HUES48 (cell line): ENCODE measurements around the gene PHPT1.

Experiments
- H3K27ac ChIP-seq: one replicate; pipeline ENCODE4 v1.7.0; 2013; ENCODE audit warnings: low read depth, low read length, inconsistent platforms
- H3K27me3 ChIP-seq: 2 replicates; pipeline ENCODE4 v1.6.1; 2013; ENCODE audit warnings: mild to moderate bottlenecking, low read length; ENCODE audit not compliant: control insufficient read depth, insufficient read depth
- H3K36me3 ChIP-seq: 2 replicates; pipeline ENCODE4 v1.6.1; 2013; ENCODE audit warnings: low read length; ENCODE audit not compliant: control insufficient read depth, insufficient read depth
- H3K4me1 ChIP-seq: 2 replicates; pipeline ENCODE4 v1.6.1; 2013; ENCODE audit warnings: mild to moderate bottlenecking, low read length; ENCODE audit not compliant: control insufficient read depth, insufficient read depth
- H3K4me3 ChIP-seq: 2 replicates; pipeline ENCODE4 v1.5.1; 2013; ENCODE audit warnings: mild to moderate bottlenecking, low read depth, low read length
- H3K9ac ChIP-seq: 2 replicates; pipeline ENCODE4 v1.6.1; 2013; ENCODE audit warnings: mild to moderate bottlenecking, low read depth, low read length, moderate library complexity
- H3K9me3 ChIP-seq: 2 replicates; pipeline ENCODE4 v1.6.1; 2013; ENCODE audit warnings: low read length; ENCODE audit not compliant: control insufficient read depth, insufficient read depth

Gene PHPT1

GRCh38 chr9:136807281-136808074 is 41.7 kb upstream of the PHPT1 start, which contains the start of gene RABL6:
Gene RABL6 (plus strand): TSS chr9:136807948. CDS start chr9:136808197, 249 bp downstream.
- Histone ChIP-seq H3K27me3 (peaks cover 1% of the 10 kb centered on the region; the same call in 1 of the 2 replicates), H3K9me3 (no peaks in the 10 kb centered on the region), H3K4me1 (peaks cover 9% of the 10 kb centered on the region; the same call in 1 of the 2 replicates), H3K36me3 (peaks cover 26% of the 10 kb centered on the region), H3K4me3 (peak within 1 kb of the TSS; percentile 85), H3K27ac (peak within 1 kb of the TSS; percentile 89), H3K9ac (peak within 1 kb of the TSS; percentile 85)

- Histone ChIP-seq H3K27me3 (no peaks in the 10 kb centered on the region), H3K4me3 (peak overlapping the region; percentile 85), H3K27ac (peak overlapping the region; percentile 89), H3K4me1 (peaks cover 9% of the 10 kb centered on the region; the same call in 1 of the 2 replicates), H3K36me3 (peaks cover 31% of the 10 kb centered on the region), H3K9ac (peak overlapping the region; percentile 85), H3K9me3 (no peaks in the 10 kb centered on the region)
Observed at GRCh38 chr9:136808075-136808805, 41.0 kb upstream of the PHPT1 start.

- Histone ChIP-seq H3K27ac (peak overlapping the region; percentile 89), H3K4me1 (peaks cover 9% of the 10 kb centered on the region; the same call in 1 of the 2 replicates), H3K36me3 (peaks cover 31% of the 10 kb centered on the region), H3K27me3 (no peaks in the 10 kb centered on the region), H3K9me3 (no peaks in the 10 kb centered on the region), H3K4me3 (peak overlapping the region; percentile 85), H3K9ac (peak overlapping the region; percentile 85)
Observed at GRCh38 chr9:136808806-136809158, 40.4 kb upstream of the PHPT1 start.

- no peak overlapping the region for H3K4me3 ChIP-seq
- H3K27me3 ChIP-seq = no peaks in the 10 kb centered on the region
- no peak overlapping the region for H3K27ac ChIP-seq
- H3K4me1 ChIP-seq = peaks cover 4% of the 10 kb centered on the region; the same call in 1 of the 2 replicates
- peaks cover 39% of the 10 kb centered on the region for H3K36me3 ChIP-seq
- no peak overlapping the region for H3K9ac ChIP-seq
- no peaks in the 10 kb centered on the region for H3K9me3 ChIP-seq
Observed at GRCh38 chr9:136814725-136815421, 34.3 kb upstream of the PHPT1 start.

- Histone ChIP-seq H3K9ac (no peak overlapping the region), H3K4me1 (no peaks in the 10 kb centered on the region), H3K27ac (no peak overlapping the region), H3K36me3 (peaks cover 35% of the 10 kb centered on the region), H3K4me3 (no peak overlapping the region), H3K27me3 (no peaks in the 10 kb centered on the region), H3K9me3 (no peaks in the 10 kb centered on the region)
Observed at GRCh38 chr9:136815422-136815782, 33.8 kb upstream of the PHPT1 start.

- Histone ChIP-seq H3K36me3 (peaks cover 28% of the 10 kb centered on the region), H3K27me3 (no peaks in the 10 kb centered on the region), H3K4me3 (peak overlapping the region; percentile 64), H3K9me3 (no peaks in the 10 kb centered on the region), H3K9ac (no peak overlapping the region; the same call in 1 of the 2 replicates), H3K27ac (no peak overlapping the region), H3K4me1 (no peaks in the 10 kb centered on the region)
Observed at GRCh38 chr9:136820971-136821825, 28.0 kb upstream of the PHPT1 start.

- no peaks in the 10 kb centered on the region for H3K9me3 ChIP-seq
- H3K4me1 ChIP-seq = no peaks in the 10 kb centered on the region
- H3K27ac ChIP-seq = no peak overlapping the region
- H3K27me3 ChIP-seq = no peaks in the 10 kb centered on the region
- H3K9ac ChIP-seq = no peak overlapping the region
- peaks cover 36% of the 10 kb centered on the region for H3K36me3 ChIP-seq
- peak overlapping the region; percentile 64; the same call in 1 of the 2 replicates for H3K4me3 ChIP-seq
Observed at GRCh38 chr9:136821826-136822544, 27.2 kb upstream of the PHPT1 start.

GRCh38 chr9:136823136-136824046 is 25.8 kb upstream of the PHPT1 start:
- no peaks in the 10 kb centered on the region for H3K4me1 ChIP-seq
- H3K4me3 ChIP-seq = no peak overlapping the region
- no peak overlapping the region for H3K27ac ChIP-seq
- H3K9ac ChIP-seq = no peak overlapping the region
- H3K9me3 ChIP-seq = no peaks in the 10 kb centered on the region
- H3K36me3 ChIP-seq = peaks cover 47% of the 10 kb centered on the region
- no peaks in the 10 kb centered on the region for H3K27me3 ChIP-seq

- Histone ChIP-seq H3K9ac (no peak overlapping the region), H3K4me3 (no peak overlapping the region), H3K27me3 (no peaks in the 10 kb centered on the region), H3K36me3 (peaks cover 60% of the 10 kb centered on the region), H3K27ac (no peak overlapping the region), H3K4me1 (no peaks in the 10 kb centered on the region), H3K9me3 (no peaks in the 10 kb centered on the region)
Observed at GRCh38 chr9:136824496-136825225, 24.5 kb upstream of the PHPT1 start.
